Endothelial cell of umbilical vein (primary cell): ENCODE measurements around the gene OSER1. TPM values are rescaled to one million over a fixed set of nuclear protein-coding genes. Genes with fewer than 3 reads are reported as not detected.

ENCODE experiments used
- BruUV-seq: library from RNA; stranded (reverse); fragments of 400-500 nt; replicated peaks from 2 replicates; lab custom pipeline; 2021; lab: Mats Ljungman, UMichigan
- CTCF ChIA-PET: fragments of 300-600, 350-600 bp; sonication (Branson Sonifier 250); formaldehyde crosslinking; loops from one replicate; lab custom pipeline; 2021; ENCODE audit warnings: antibody characterized with exemption, inconsistent platforms; lab: Charles Lee
- POLR2A ChIA-PET: fragments of 300-600, 350-600 bp; sonication (Branson Sonifier 250); formaldehyde crosslinking; loops from one replicate; lab custom pipeline; 2021; ENCODE audit warnings: antibody characterized with exemption, inconsistent platforms; lab: Charles Lee
- DNase-seq: peaks from one replicate; pipeline ENCODE4 v3.0.0-alpha.2; 2011; ENCODE audit warnings: low read depth, low spot score
- FAIRE-seq: peaks from 2 replicates; lab custom pipeline; 2011; peaks lifted over from hg19 to GRCh38; lab: Jason Lieb, UNC
- H2AFZ ChIP-seq: 2 replicates; pipeline ENCODE4 v1.6.0; 2012; ENCODE audit warnings: low read depth, low read length, control low read depth, inconsistent platforms
- H3K27ac ChIP-seq: 2 replicates; pipeline ENCODE4 v1.5.1; 2011; ENCODE audit warnings: low read depth, mild to moderate bottlenecking, control low read depth, low read length, moderate library complexity; ENCODE audit not compliant: insufficient read depth
- H3K27me3 ChIP-seq, 2 experiments: 2 replicates each; pipeline versions ENCODE4 v1.6.0 to v1.6.1; 2011; ENCODE audit warnings: low read length in 2 of 2, mixed read lengths in 1 of 2; ENCODE audit not compliant: control insufficient read depth in 2 of 2, insufficient read depth in 2 of 2
- H3K36me3 ChIP-seq, 2 experiments: 2 replicates in 1 of 2; 3 replicates in 1 of 2; pipeline ENCODE4 v1.5.1; 2011; ENCODE audit warnings: low read length in 2 of 2, mild to moderate bottlenecking in 1 of 2, moderate library complexity in 1 of 2; ENCODE audit not compliant: control insufficient read depth in 2 of 2, insufficient read depth in 2 of 2; ENCODE audit errors: extremely low read depth in 1 of 2
- H3K4me1 ChIP-seq: 3 replicates; pipeline ENCODE4 v1.5.1; 2011; ENCODE audit warnings: mild to moderate bottlenecking, low read length; ENCODE audit not compliant: control insufficient read depth, insufficient read depth; ENCODE audit errors: extremely low read depth
- H3K4me2 ChIP-seq: 2 replicates; pipeline ENCODE4 v1.6.1; 2011; ENCODE audit warnings: low read length, control low read depth, mixed read lengths; ENCODE audit not compliant: insufficient read depth
- H3K4me3 ChIP-seq, 3 experiments: fragments of 200-600 bp in 1 of 3; sonication (generic), shearing (Covaris generic) in 1 of 3; replicated peaks in 1 of 3; 2 replicates each; pipeline ENCODE4 v1.5.1; 2011 to 2016; ENCODE audit warnings: control low read depth in 3 of 3, low read length in 3 of 3, mild to moderate bottlenecking in 2 of 3, inconsistent platforms in 1 of 3, low read depth in 1 of 3, moderate library complexity in 1 of 3; ENCODE audit not compliant: insufficient read depth in 1 of 3
- H3K79me2 ChIP-seq: 2 replicates; pipeline ENCODE4 v1.6.0; 2012; ENCODE audit warnings: low read length, inconsistent platforms; ENCODE audit not compliant: control insufficient read depth, insufficient read depth
- H3K9ac ChIP-seq: replicated peaks from 2 replicates; pipeline ENCODE3; 2011; ENCODE audit warnings: low read length, control low read depth; ENCODE audit not compliant: insufficient read depth; ENCODE audit errors: extremely low read depth
- H3K9me1 ChIP-seq: replicated peaks from 3 replicates; pipeline ENCODE4 v1.6.0; 2011; ENCODE audit warnings: mild to moderate bottlenecking, low read length; ENCODE audit not compliant: control insufficient read depth, insufficient read depth; ENCODE audit errors: extremely low read depth
- H3K9me3 ChIP-seq: replicated peaks from 2 replicates; pipeline ENCODE4 v1.5.1; 2012; ENCODE audit warnings: low read length, inconsistent platforms; ENCODE audit not compliant: control insufficient read depth, insufficient read depth
- H4K20me1 ChIP-seq: replicated peaks from 2 replicates; pipeline ENCODE3; 2011; ENCODE audit warnings: mild to moderate bottlenecking, low read length; ENCODE audit not compliant: control insufficient read depth, insufficient read depth; ENCODE audit errors: extremely low read depth
- CTCF ChIP-seq, 2 donors: IDR thresholded peaks; 1 replicate in 1 of 2; 2 replicates in 1 of 2; pipeline ENCODE4 v1.5.1; 2011; ENCODE audit warnings: low read length in 2 of 2, mild to moderate bottlenecking in 2 of 2, moderate library complexity in 2 of 2, control low read depth in 1 of 2, inconsistent platforms in 1 of 2, low read depth in 1 of 2; ENCODE audit not compliant: insufficient read depth in 1 of 2; ENCODE audit errors: extremely low read depth in 1 of 2
- EZH2 ChIP-seq: IDR thresholded peaks from 2 replicates; pipeline ENCODE4 v1.6.1; 2012; ENCODE audit warnings: borderline replicate concordance, low read depth, mild to moderate bottlenecking, moderate library complexity, low read length, inconsistent platforms; ENCODE audit not compliant: severe bottlenecking
- FOS ChIP-seq: IDR thresholded peaks from 2 replicates; pipeline ENCODE4 v1.6.1; 2011; ENCODE audit warnings: mild to moderate bottlenecking, low read length, moderate library complexity, borderline replicate concordance; ENCODE audit not compliant: insufficient read depth
- GATA2 ChIP-seq: IDR thresholded peaks from 2 replicates; pipeline ENCODE4 v1.7.0; 2011; ENCODE audit warnings: low read depth, mild to moderate bottlenecking, moderate library complexity, mixed read lengths, low read length; ENCODE audit not compliant: insufficient read length, insufficient read depth
- JUN ChIP-seq: IDR thresholded peaks from 2 replicates; pipeline ENCODE4 v1.6.1; 2011; ENCODE audit warnings: borderline replicate concordance, low read depth; ENCODE audit not compliant: insufficient read length, insufficient read depth
- MAX ChIP-seq: IDR thresholded peaks from 2 replicates; pipeline ENCODE4 v1.6.1; 2011; ENCODE audit not compliant: insufficient read depth, insufficient read length
- MYC ChIP-seq: IDR thresholded peaks from one replicate; pipeline ENCODE4 v1.6.1; 2011; ENCODE audit warnings: mild to moderate bottlenecking, low read depth, low read length
- POLR2A ChIP-seq: IDR thresholded peaks from 2 replicates; pipeline ENCODE4 v1.6.1; 2012; ENCODE audit warnings: low read depth, mild to moderate bottlenecking, control low read depth, low read length
- POLR2AphosphoS5 ChIP-seq: IDR thresholded peaks from 2 replicates; pipeline ENCODE4 v1.6.1; 2012; ENCODE audit warnings: low read depth, mild to moderate bottlenecking, control low read depth, low read length, moderate library complexity; ENCODE audit not compliant: insufficient read depth
- dilution Hi-C: fragments of 300-500 bp; cut with MboI; formaldehyde crosslinking; loops from one replicate; pipeline ENCODE4 v1.15.0; 2019; ENCODE audit warnings: low sequenced_read_pairs; ENCODE audit not compliant: extremely low pct_ligation_motif_present
- intact Hi-C: fragments of 100-400 bp; cut with micrococcal nuclease; formaldehyde crosslinking; loops from one replicate; pipeline ENCODE4 v1.10.0; 2022
- polyA plus RNA-seq, 4 experiments: library from polyadenylated mRNA; depleted of rRNA in 3 of 4; stranded (reverse) in 3 of 4; unstranded in 1 of 4; fragments of >200 nt; gene quantifications; 2 replicates each; pipeline versions ENCODE4 v1.2.1 to v1.2.3, GENCODE V29; 2011 to 2012; ENCODE audit warnings: missing spikeins in 1 of 4
- total RNA-seq: library from RNA; stranded (reverse); gene quantifications from 2 replicates; pipeline ENCODE4 v1.2.3, GENCODE V29; 2021

Gene OSER1
- total and polyA plus RNA-seq, 2 donors (not counting 3 experiments of a cell fraction or from before 2014, with no cell fraction given), result 30.8 to 36.0 TPM

GRCh38 chr20:44166477-44166876, 44.1 kb downstream of the OSER1 start:
- Histone ChIP-seq H4K20me1 (no peaks in the 10 kb centered on the region), H3K27ac (no peak overlapping the region), H3K27me3 (peaks cover 5 to 17% of the 10 kb centered on the region in 2 experiments), H2AFZ (no peak overlapping the region), H3K4me1 (no peaks in the 10 kb centered on the region), H3K36me3 (no peaks in the 10 kb centered on the region), H3K9me3 (no peaks in the 10 kb centered on the region), H3K4me3 (no peak overlapping the region), H3K9ac (no peak overlapping the region), H3K9me1 (no peaks in the 10 kb centered on the region), H3K79me2 (no peaks in the 10 kb centered on the region), H3K4me2 (no peak overlapping the region)
- no TSS peak for BruUV-seq
- TF ChIP-seq MAX, result no peak
- TF ChIP-seq GATA2, result no peak
- no peak for TF ChIP-seq CTCF (IDR thresholded peaks at IDR 0.05; ENCODE audit: extremely low read depth in 1 of 2, insufficient read depth in 1 of 2, low read depth in 1 of 2, low read length in 2 of 2)
- TF ChIP-seq EZH2, result no peak
- no peak for TF ChIP-seq MYC
- no peak for TF ChIP-seq POLR2A
- no peak for TF ChIP-seq JUN
- no peak for TF ChIP-seq POLR2AphosphoS5
- no peak for TF ChIP-seq FOS
- FAIRE-seq (no peak), DNase-seq (no peak)
- ChIA-PET POLR2A (no interaction called here), CTCF (interaction anchor here (1.2 kb wide), 2 partner anchors 21 to 50 kb away, joined by 3 to 4 read pairs; no protein-coding TSS in a partner anchor)
- dilution Hi-C loops, result no loop called here
- intact Hi-C loops, result no loop called here
